ENCODE results near the gene CENPP.

CENPP gene

DNA sequence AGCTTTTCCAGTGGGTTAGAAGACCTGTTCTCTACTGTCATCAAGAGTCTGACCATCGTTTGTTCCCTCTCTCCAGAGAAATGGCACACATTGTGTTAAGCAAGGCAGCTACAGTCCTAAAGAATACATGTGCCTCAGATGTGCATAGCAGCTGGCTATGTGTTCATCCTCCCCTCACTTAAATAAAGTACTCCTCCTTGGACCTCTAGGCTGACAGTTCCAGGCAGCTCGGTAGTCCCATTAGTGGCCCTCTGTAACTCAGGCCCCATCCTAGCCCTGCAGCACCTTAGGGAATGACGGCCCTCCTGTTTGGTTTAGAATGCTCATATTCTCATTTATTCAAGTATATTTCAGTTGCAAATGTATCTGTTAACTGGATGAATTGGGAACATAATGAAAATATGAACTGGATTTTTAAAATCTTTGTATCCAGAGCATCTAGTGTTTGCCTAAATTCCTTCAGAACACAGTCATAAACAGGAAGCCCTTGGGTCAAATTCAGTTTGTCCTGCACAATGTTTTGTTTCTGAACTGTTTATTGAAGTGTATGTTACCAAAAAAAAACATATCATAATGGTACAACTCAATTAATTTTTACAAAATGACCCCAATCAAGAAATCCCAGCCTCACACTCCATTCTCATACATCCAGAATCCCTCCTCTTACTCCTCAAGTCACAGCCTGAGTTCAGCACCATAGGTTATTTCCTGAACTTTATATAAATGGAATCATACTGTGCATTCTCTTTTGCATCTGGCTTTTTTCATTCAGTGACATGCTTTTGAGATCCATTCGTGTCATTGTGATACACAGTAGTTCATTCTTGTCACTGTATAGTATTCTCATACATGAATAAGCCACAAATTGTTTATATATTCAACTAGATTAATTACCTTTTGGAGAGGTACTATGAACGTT lies 158.1 kb downstream of the CENPP start:
- DNase-seq: no peak

DNA sequence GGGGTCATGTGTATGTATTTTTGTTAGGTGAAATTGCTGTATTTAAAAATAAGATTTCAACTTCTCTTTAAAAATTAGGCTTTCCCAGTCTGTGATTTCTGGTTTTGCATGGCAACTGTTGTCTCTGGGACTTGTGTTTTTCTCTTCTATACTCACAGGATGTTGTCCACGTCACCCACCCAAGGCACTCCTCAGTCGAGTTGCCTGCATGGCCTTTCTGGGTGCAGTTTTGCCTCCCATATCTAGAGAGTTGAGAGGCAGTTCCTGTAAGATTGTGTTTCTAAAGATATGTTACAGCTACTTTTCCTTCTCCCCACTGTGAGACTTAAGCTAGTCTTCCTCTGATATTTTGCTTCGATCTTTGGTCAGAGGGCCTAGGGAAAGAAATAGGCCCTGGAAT lies 158.8 kb downstream of the CENPP start:
- DNase-seq: no peak

DNA sequence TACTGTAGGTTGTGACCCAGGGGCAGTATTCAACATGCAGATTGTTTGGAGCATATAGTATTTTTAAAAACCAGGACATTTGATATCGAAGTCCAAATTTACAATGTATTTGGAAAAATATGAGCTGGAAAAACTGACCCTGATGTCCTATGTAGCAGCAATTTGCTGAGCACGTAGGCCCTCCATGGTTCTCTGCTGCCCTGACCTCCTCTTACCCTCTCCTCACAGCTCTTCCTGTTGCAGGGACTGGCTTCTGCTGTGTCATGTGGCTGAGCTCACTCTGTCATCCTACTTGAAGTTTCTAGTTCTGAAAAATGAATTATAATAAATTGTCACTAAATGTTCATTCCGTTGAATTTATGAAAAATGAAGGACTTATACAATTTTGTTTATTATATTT lies 160.6 kb downstream of the CENPP start:
- DNase-seq: no peak

DNA sequence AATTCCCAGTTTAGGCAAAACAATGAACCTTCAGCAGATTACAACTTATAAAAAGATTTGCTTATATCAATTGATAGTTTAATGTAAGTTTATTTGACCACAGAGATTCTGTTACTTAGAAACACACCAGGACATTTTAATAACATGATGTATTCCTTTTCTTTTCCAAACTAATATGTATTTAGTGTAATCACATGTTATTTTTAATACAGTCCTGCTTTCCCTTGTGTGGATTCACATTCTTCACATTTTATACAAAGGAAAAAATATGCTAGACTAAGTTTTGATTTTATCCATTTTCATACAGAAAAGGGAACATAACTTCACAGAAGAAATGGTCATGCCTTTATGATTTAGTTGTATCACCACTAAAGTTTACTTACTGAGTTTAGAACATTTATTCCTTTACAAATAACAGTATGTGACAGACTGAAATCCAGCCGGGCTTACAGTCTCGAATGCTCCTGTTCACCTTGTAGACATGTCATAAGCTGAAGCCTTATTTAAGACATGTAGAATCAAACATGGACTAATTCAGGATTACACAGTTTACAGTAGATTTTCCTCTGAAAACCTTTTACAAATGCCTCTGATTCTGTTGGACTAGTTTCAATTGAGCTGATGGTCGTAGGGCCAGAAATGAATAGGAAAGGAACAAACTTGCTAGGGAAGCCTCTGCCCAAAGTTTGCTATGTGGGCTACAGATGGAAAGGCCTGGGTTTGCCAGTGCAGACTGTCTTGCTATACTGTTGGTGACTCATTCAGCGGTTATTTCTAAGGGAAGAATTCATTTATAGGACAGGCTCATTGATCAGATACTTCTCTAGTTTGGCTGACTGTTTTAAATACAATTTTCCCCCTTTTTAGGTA lies 163.2 kb downstream of the CENPP start:
- no peak for DNase-seq

DNA sequence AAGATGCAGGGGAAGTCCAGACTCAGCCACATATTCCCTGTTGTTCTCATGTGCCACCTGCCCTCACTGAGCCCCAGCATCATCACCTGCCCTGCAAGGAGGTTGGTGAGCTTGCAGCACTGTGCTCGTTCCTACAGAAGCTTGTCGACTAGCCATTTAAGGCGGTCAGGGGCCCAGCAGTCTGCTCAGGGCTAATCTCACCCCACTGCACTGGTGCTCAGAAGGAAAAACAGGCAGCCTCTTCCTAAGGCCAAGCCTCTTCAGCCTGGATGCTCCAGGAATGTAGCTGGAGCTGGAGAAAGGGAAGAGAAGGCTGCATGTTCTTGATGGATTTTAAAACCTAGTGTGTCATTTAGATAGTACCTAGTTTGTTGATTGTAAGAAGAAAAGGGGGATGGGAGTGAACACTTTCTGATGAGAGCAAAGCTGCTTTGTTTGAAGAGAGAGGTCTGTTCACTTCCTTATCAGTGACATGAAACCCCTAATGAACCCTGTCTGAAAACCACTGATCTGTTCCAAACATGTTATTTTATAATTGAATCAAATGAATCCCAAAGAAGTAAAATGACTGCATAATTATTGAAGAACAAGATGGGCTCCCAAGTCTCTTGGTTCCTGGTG lies 167.1 kb downstream of the CENPP start:
- no peak for DNase-seq

DNA sequence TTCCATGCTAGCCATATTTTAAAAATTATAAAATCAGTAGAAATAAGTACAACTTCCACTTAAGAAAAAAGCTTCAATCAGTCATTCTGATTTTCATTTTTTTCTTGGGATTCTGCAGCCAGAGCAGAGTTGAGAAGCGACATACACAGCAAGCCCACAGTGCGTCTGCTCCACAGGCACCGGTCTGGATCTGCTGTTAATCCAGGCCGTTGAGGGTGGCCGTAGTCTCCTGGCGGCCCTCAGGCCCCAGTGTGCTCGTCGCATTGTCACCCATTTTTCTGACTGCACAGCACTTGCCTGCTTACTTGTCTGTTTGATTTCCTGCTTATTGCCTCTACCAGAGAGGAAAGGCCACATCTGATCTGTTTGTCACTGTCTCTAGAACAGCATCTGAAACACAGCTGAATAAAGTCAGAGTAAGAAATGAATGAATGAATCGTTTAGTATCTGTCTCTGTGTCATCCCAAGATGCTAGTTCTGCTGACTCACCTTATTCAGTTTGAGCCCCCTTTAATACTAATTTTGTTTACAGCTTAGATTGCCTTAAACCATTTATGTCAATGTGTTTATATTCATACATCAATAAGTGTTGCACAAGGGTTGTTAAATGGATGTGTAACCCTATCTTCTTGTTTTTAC lies 168.1 kb downstream of the CENPP start:
- DNase-seq: no peak

DNA sequence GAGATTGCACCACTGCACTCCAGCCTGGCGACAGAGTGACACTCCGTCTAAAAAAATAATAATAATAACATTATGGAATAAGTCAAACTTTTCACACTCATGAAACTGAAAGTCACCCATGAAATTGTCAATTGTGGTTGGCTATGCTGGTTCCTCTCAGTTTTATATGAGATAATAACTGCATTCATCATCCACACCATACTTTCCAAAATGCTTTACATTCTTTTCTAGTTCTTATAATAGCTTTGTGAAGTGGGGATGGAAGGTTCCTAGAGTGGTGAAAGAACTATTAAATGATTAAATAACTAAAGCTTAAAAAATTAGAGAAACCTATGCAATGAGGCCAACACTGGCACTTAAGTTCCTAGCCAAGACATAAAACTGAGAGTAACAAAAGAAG lies 169.1 kb downstream of the CENPP start:
- DNase-seq: no peak

DNA sequence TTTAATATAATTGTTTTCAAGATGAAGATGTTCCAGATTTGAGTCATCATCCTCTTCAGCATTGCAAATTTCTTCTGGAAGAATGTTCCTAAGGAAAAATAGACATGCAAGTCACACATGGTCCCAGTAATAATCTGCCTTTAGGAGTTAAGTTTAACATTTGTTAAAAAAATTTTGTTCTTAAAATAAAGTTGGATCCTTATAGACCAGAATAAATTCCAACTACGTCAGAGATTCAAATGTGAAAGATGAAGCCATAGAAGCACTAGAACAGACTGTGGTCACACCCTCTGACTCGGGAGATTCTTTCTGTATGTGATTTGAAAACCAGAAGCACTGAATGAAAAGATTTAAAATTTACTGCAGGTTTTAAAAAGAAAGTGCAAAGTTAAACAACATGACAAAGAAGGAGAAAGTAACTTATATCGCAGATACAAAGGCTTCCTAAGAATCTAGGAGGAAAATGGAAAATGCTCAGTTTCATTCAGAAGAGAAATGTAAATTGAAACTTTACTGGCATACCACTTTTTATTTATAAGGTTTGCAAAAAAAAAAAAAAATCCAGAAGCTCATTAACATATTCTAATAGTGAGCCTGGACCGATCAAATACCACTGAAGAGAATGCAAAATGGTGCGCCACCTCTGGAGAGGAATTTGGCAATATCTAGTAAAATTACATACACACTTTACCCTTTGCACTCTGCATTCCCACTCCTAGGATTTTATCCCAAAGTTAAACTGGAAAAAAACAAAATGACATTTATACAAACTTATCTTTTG lies 170.8 kb downstream of the CENPP start:
- DNase-seq: no peak

DNA sequence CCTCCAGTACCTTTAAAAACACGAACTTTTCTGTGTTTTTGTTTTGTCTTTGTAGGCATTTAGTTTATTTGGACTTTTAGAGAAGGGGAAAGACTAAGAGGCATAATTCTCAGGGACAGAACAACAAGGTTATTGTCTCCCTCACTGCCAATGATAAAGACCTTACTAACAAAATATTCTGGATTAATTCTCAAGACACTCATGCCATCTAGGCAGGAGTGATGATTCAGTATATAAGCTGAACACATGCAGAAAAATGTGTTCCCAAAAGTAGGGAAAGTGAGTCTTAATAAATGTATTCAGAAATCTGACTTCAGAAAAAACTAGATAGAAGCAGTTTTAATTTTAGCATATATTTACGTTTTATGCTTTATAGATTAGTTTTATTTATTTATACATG lies 173.9 kb downstream of the CENPP start:
- DNase-seq: no peak

DNA sequence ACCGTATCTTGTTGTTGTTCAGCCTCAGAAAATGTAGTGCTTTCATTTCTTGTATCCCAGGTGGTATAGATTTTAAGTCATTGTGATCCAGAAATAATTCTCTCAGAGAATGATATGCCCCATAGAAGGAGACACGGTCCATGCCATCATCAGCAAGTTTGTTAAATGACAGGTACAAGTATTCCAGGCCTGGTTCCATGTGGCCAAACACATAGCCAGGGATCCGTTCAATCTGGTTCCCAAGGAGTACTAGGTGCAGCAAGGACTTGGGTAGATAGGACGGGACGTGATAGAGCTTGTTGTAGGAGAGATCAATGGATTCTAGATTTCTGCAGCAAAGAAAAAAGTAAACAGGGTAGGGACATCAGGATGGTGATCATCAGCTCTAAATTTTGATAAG lies 175.0 kb downstream of the CENPP start:
- no peak for DNase-seq

DNA sequence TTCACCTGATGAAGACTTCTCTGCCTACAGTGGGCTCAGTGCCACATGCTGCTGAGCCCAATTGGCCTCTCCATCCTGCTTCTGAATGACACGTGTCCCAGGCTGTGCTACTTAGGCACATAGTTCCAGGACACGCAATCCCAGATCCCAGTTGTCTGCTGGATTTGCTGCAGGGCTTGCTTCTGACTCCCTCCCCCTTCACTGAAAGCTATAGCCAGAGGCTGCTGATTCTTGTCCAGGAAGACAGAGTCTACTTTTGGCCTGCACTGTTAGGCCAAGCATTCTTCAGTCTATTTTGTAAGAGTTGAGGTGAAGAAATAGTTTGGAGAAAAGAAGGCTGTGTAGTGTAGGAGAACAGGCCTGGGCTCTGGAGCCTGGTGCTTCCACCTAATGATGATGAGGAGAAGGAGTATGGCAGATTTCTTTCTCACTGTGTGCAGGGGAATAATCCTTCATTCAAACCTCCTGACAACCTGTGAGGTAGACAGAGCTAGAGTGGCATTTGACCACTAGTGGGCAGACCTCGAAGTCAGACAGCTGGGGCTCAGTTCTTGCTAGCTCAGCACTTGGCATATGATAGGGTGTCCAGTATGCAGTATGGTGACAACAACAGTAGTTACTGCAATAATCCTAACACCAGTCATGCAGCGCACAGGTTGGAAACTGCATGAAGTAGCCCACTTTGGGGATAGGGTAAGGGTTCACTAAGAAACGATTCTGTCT lies 176.1 kb downstream of the CENPP start:
- no peak for DNase-seq

DNA sequence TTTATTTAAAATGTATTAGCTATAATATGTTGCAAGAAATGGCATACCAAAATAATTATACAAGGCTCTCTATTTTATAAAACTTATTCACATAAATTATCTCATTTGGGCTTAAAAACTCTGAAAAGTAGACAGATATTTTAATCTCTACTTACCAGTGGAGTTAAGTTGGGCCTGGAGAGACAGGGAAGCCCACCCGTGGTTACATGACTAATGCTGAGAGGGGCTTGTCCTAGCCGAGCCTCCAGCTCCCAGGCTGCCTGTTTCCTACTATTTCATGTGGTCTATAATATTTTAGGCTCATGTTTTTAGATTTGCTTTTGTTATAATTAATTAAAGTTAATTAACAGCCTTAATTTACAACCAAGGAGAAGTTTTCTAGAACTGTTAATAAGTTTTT lies 177.4 kb downstream of the CENPP start:
- DNase-seq: no peak

DNA sequence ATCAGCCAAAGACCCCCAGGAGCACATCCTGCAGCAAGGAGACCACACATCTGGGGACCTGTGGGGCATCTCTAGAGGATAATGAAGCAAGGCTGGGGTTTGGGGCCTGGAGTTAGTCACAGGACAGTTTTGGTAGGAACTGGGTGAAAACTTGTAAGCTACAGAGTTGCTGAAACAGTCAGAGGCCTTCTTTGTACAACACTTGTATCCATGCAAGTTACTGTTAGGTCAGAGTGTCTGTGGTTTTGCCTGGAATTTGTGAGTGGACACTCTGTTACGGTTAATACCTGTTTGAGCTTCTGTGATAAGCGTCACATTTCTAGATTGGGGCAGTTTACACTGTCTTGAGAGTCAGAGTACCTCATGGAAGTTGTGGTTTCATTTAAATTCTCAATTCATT lies 179.1 kb downstream of the CENPP start:
- DNase-seq: no peak

DNA sequence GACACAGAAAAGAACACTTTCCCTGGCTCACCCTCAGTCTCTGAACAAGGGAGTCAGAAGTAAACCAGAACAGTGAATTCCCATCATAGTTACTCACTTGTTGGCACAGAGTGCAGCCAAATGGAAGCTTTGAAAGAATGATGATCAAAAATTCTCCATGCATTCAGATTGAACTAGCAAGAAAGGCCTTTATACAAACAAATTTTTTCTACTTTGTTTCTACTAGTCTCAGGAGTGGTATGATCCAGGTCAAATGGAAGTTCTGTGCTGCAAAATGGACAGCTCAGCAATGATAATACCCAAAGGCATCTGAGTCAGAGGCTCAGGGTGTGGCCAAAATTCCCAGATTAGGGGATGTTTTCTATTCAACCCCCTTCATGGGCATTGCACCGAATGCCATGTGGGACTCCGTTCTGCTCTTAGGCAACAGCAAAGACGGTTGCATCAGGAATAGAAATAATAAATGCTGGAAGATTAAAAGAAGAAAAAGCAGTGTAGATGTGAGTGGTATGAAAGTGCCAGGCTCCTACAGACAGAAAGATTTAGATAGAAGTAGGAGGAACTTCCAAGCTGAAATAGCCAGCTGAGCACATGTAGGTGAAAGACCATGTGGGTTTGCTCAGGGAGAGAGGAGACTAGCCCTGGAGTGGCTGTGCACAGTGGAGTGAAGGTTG lies 180.6 kb downstream of the CENPP start:
- DNase-seq: no peak

DNA sequence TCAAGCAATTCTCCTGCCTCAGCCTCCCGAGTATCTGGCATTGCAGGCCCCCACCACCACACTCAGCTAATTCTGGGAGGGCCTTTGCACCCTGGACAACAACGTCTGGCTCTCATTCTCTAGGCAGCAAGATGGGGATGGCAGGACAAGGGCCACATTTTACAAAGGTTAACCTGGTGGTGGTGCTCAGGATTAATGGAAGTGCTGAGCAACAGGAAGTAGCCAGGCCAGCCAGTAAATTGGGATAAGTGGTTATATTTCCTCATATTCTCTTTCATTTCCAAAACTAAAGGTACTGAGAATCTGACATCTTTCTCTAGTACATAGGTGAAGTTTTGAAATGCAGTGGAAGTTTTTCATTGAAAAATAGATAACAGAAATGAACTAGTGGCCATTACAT lies 181.3 kb downstream of the CENPP start:
- no peak for DNase-seq

DNA sequence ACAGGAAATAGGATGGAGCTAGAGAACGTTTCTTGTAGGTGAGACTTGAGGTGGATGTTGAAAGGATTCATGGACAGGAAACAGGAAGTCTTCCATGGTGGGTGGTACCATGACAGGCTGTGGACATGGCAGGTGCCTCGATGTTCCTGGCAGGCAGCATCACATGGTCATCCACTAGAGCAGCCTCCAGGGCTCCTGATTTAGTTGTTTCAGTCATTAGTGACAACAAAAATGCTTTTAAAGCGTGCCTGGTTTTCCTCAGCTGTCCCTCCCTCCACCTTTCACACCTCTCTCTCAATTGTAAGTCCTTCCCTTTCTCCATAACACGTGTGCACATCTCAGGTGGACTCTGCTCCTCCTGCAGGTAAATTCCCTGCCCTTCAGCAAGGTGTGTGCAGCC lies 181.7 kb downstream of the CENPP start:
- DNase-seq: no peak

DNA sequence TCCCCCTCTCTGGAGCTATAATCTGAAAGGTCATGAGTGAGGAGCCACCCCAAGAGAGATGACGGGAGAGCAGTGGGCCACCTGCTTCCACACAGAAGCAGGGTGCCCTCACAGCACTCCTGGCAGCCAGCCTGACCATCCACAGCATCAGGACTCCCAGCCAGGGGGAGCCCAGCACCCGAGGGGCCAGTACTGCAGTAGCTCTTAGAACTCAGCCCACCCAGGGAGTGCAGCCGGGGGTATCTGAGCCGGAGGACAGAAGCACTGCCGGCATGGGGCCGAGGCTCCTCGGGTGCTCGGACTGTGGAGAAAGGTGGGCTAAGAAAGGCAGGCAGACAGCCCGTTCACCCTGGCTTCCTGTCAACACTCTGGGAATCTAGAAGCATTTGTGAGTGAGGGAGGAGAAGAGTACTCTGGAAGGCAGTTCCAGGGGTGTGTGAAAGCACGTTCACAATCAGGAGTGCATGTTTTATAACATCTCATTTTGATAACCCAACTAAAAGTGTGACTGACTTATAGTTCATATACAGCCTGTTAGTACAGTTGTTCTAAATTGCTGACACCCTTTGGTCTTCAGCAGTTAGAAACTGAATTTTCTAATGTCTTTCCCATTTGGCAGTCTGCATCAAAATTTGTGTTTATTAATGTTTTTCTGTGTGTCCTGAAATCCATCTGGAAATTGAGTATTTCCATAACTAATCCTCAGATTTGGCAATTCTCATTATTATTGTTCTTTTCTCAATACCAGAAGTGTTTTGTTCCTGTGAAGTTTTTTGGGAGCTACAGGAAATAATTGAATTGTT lies 182.5 kb downstream of the CENPP start:
- no peak for DNase-seq

DNA sequence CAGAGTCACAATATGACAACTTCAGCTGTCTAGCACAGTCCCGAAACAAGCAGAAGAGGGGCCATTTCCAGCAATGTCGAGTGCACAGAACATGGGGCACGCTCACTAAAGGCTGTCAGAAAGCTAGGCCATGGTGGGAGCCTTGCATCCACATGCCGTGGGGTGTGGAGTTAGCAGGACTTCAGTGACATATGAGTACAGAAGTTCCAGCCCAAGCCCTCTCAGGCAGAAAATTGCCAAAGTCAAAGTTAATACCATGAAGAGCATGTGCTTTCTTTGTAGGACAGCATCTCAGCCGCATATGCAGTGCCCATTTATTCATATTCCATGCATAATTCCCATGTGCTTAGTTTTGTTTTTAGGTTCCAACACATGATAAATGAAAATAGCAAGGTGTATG lies 183.3 kb downstream of the CENPP start:
- DNase-seq: no peak

DNA sequence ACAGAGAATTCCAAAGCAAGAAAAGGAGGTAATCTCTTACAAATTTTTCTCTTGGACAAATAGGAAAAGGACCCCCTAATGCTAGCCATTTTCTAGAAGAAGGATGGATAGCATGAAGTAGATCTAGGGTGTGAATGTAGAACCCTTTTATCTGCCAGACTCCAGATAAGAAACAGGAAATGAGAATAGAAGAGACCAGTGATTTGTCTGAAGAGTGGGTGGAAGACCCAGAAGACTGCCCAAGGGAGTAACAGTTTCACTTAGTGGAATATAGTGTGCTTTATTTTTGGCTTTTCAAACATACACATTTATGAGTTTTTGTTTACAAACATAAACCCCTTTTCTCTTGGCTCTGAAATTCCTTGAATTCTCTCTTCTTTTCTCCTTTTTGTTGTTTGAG lies 185.0 kb downstream of the CENPP start:
- DNase-seq: no peak

DNA sequence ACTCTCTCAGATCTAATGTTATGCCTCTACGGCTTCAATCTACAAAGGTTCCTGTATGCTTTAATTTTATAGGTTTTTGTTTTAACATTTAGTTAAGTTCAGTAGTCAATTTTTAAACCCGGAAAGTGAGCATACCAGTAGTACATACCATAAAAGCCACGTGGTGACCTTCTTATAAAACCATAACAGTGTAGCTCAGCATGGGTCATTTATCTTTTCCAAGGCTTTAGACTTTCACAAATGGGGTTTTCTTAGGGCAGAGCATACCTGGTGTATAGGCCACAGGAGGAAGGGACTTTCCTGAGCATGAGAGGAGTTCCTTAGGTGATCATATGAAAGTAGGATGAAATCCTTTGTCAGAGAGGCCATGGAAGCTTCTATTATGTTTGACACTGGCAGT lies 186.9 kb downstream of the CENPP start:
- no peak for DNase-seq

Data from NCI-H1436 treated with DMSO at 0.1 percent for 48 hours (cell line).